Hypothalamus (tissue), 51 donors: ENCODE results near the gene PLCH1.
"Not testable (repeated sequence)": the region's sequence is repeated elsewhere in the genome, so short reads cannot be mapped to it uniquely, and the experiment has no call there.

Source experiments
- DNase-seq, 51 donors: peaks; one replicate each; lab custom pipeline; 2025; lab: John Stamatoyannopoulos, UW

PLCH1 gene

GRCh38 chr3:155647206-155647605 lies 97.7 kb downstream of the PLCH1 start:
- no peak for DNase-seq

- DNase-seq, result no peak
Measured at GRCh38 chr3:155646669-155647068, 98.2 kb downstream of the PLCH1 start.

- DNase-seq, result no peak
Measured at GRCh38 chr3:155646128-155646527, 98.7 kb downstream of the PLCH1 start.

- no peak for DNase-seq
Measured at GRCh38 chr3:155643581-155644165, 101.2 kb downstream of the PLCH1 start.

GRCh38 chr3:155641956-155642355 lies 102.9 kb downstream of the PLCH1 start:
- no peak for DNase-seq

- no peak for DNase-seq
Measured at GRCh38 chr3:155640098-155640497, 104.8 kb downstream of the PLCH1 start.

- no peak for DNase-seq
Measured at GRCh38 chr3:155639462-155640055, 105.3 kb downstream of the PLCH1 start.

- DNase-seq, result not testable (repeated sequence)
Measured at GRCh38 chr3:155638461-155638860, 106.4 kb downstream of the PLCH1 start.

- DNase-seq, result no peak
Measured at GRCh38 chr3:155637567-155637966, 107.3 kb downstream of the PLCH1 start.

GRCh38 chr3:155635056-155635455 lies 109.8 kb downstream of the PLCH1 start:
- no peak for DNase-seq

GRCh38 chr3:155634121-155634719 lies 110.7 kb downstream of the PLCH1 start:
- no peak for DNase-seq

- DNase-seq, result peak in 1 of 51 donors; percentile 21
Measured at GRCh38 chr3:155631323-155632019, 113.4 kb downstream of the PLCH1 start.

GRCh38 chr3:155629556-155629955 lies 115.3 kb downstream of the PLCH1 start:
- DNase-seq, result no peak

GRCh38 chr3:155629056-155629455 lies 115.8 kb downstream of the PLCH1 start:
- DNase-seq, result no peak

GRCh38 chr3:155622647-155623046 lies 122.2 kb downstream of the PLCH1 start:
- not testable (repeated sequence) for DNase-seq

GRCh38 chr3:155620552-155620951 lies 124.3 kb downstream of the PLCH1 start:
- DNase-seq, result not testable (repeated sequence)

GRCh38 chr3:155619118-155619915 lies 125.6 kb downstream of the PLCH1 start:
- DNase-seq, result no peak

- no peak for DNase-seq
Measured at GRCh38 chr3:155618543-155618942, 126.3 kb downstream of the PLCH1 start.

GRCh38 chr3:155617346-155617925 lies 127.4 kb downstream of the PLCH1 start:
- no peak for DNase-seq

- not testable (repeated sequence) for DNase-seq
Measured at GRCh38 chr3:155615141-155615540, 129.7 kb downstream of the PLCH1 start.
